ENCODE measurements around the gene COPS2.

GRCh38 chr15:49084285-49084570 lies 71.2 kb downstream of the COPS2 start:
- TF ChIP-seq ZBED1 (IDR thresholded peaks at IDR 0.05; ENCODE audit: borderline replicate concordance) (no peak), NRF1 (conservative IDR thresholded peaks at IDR 0.05; ENCODE audit: low read depth, low read length) (no peak), EP300 (IDR thresholded peaks at IDR 0.05; ENCODE audit: borderline replicate concordance in 1 of 2, control insufficient read depth in 1 of 2, low read depth in 2 of 2, low read length in 2 of 2) (no peak), CTCF (IDR thresholded peaks at IDR 0.05 in 2 of 3, conservative IDR thresholded peaks at IDR 0.05 in 1 of 3; ENCODE audit: control insufficient read depth in 2 of 3, extremely low read depth in 1 of 3, insufficient read depth in 1 of 3, low read depth in 3 of 3, low read length in 3 of 3) (no peak), YY1 (IDR thresholded peaks at IDR 0.05; ENCODE audit: low read depth, low read length) (no peak)
